ENCODE measurements around the gene NAB1.
"Not testable (repeated sequence)": the region's sequence is repeated elsewhere in the genome, so short reads cannot be mapped to it uniquely, and the experiment has no call there.

Gene NAB1

GRCh38 chr2:190707726-190708125 lies 58.8 kb downstream of the NAB1 start:
- no peaks in the 10 kb centered on the region for H3K4me1 ChIP-seq (ENCODE audit: control insufficient read depth in 1 of 2, insufficient read depth in 1 of 2, low read depth in 1 of 2, low read length in 1 of 2)
- H3K27me3 ChIP-seq: no peaks in the 10 kb centered on the region
- no peak overlapping the region for H3K27ac ChIP-seq
- no peak overlapping the region for H3K4me3 ChIP-seq (ENCODE audit: low read depth in 1 of 2, low read length in 1 of 2)
- no peak for TF ChIP-seq CTCF (IDR thresholded peaks at IDR 0.05)
- no peaks in the 10 kb centered on the region for H3K36me3 ChIP-seq
- H3K9me3 ChIP-seq: no peaks in the 10 kb centered on the region

GRCh38 chr2:190708650-190709049 lies 59.8 kb downstream of the NAB1 start:
- not testable (repeated sequence) for H3K36me3 ChIP-seq; H3K4me1 ChIP-seq (ENCODE audit: control insufficient read depth in 1 of 2, insufficient read depth in 1 of 2, low read depth in 1 of 2, low read length in 1 of 2); H3K4me3 ChIP-seq (ENCODE audit: low read depth in 1 of 2, low read length in 1 of 2); H3K27me3 ChIP-seq; H3K9me3 ChIP-seq; H3K27ac ChIP-seq

DNA sequence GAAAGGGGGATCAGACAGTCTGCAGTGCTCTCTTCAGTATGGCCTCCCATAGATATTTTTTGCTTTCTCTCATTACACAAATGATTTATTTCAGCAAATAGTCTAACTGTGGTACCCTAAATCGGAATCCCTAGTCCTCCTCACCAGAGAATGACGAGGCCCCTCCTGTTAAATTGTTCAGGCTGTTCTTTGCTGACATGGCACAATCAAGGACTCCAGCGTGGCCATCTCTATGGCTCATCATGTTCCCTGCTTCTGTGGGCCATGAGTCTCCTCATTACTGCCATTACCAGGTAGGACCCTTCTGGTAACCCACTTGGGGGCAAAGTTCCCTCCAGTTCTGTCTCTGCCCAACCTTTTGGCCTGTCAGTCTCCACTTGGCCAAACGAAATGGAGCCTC lies 62.2 kb downstream of the NAB1 start:
- H3K9me3 ChIP-seq: no peaks in the 10 kb centered on the region
- no peaks in the 10 kb centered on the region for H3K4me1 ChIP-seq (ENCODE audit: control insufficient read depth in 1 of 2, insufficient read depth in 1 of 2, low read depth in 1 of 2, low read length in 1 of 2)
- H3K36me3 ChIP-seq: no peaks in the 10 kb centered on the region
- no peak overlapping the region for H3K27ac ChIP-seq
- no peaks in the 10 kb centered on the region for H3K27me3 ChIP-seq
- no peak for TF ChIP-seq CTCF (IDR thresholded peaks at IDR 0.05)
- H3K4me3 ChIP-seq (ENCODE audit: low read depth in 1 of 2, low read length in 1 of 2): no peak overlapping the region

GRCh38 chr2:190713471-190713870 lies 64.6 kb downstream of the NAB1 start:
- no peaks in the 10 kb centered on the region for H3K27me3 ChIP-seq
- TF ChIP-seq CTCF (IDR thresholded peaks at IDR 0.05): no peak
- no peak overlapping the region for H3K27ac ChIP-seq
- H3K9me3 ChIP-seq: no peaks in the 10 kb centered on the region
- no peak overlapping the region for H3K4me3 ChIP-seq (ENCODE audit: low read depth in 1 of 2, low read length in 1 of 2)
- H3K4me1 ChIP-seq (ENCODE audit: control insufficient read depth in 1 of 2, insufficient read depth in 1 of 2, low read depth in 1 of 2, low read length in 1 of 2): no peaks in the 10 kb centered on the region
- H3K36me3 ChIP-seq: no peaks in the 10 kb centered on the region

DNA sequence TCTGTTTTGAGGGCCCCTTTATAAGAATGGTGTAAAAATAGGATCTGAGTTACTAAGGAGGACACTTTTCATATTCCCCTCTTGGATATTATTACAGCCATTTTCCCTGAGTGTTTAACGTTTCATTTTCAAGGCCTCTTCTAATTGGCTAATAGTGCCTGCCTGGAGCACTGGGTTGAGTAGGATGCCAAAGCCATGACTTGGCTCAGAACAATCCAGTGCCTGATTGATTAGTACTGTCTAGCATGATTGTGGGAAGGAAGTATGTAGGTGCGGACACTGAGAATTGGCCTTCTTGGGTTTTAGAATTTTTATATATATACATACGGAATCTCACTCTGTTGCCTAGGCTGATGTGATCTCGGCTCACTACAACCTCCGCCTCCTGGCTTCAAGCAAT lies 66.1 kb downstream of the NAB1 start:
- H3K27ac ChIP-seq: no peak overlapping the region
- no peak overlapping the region for H3K4me3 ChIP-seq (ENCODE audit: low read depth in 1 of 2, low read length in 1 of 2)
- H3K27me3 ChIP-seq: no peaks in the 10 kb centered on the region
- TF ChIP-seq CTCF (IDR thresholded peaks at IDR 0.05): no peak
- no peaks in the 10 kb centered on the region for H3K4me1 ChIP-seq (ENCODE audit: control insufficient read depth in 1 of 2, insufficient read depth in 1 of 2, low read depth in 1 of 2, low read length in 1 of 2)
- H3K9me3 ChIP-seq: no peaks in the 10 kb centered on the region
- H3K36me3 ChIP-seq: no peaks in the 10 kb centered on the region

- Histone ChIP-seq H3K27ac (no peak overlapping the region), H3K4me3 (ENCODE audit: low read depth in 1 of 2, low read length in 1 of 2) (no peak overlapping the region), H3K4me1 (ENCODE audit: control insufficient read depth in 1 of 2, insufficient read depth in 1 of 2, low read depth in 1 of 2, low read length in 1 of 2) (no peaks in the 10 kb centered on the region), H3K27me3 (no peaks in the 10 kb centered on the region), H3K36me3 (no peaks in the 10 kb centered on the region), H3K9me3 (no peaks in the 10 kb centered on the region)
- TF ChIP-seq CTCF (IDR thresholded peaks at IDR 0.05): no peak
These were observed 67.4 kb downstream of the NAB1 start for GRCh38 chr2:190716176-190716807.
